HEK293 (cell line): ENCODE measurements around the gene TANGO2.
A peak's percentile ranks its signal among the peaks of the same experiment; 100 is the strongest.

ENCODE experiments used
- FEZF1 ChIP-seq: fragments of 450-650 bp; formaldehyde crosslinking; IDR thresholded peaks from 2 replicates; pipeline ENCODE4 v1.5.1; 2016; ENCODE audit warnings: missing biosample characterization, missing genetic modification characterization
- SP2 ChIP-seq: fragments of 450-650 bp; formaldehyde crosslinking; IDR thresholded peaks from 2 replicates; pipeline ENCODE4 v1.5.1; 2016; ENCODE audit warnings: missing biosample characterization, missing genetic modification characterization
- ZBTB17 ChIP-seq: fragments of 450-650 bp; formaldehyde crosslinking; IDR thresholded peaks from 2 replicates; pipeline ENCODE4 v1.5.1; 2016; ENCODE audit warnings: missing biosample characterization, missing genetic modification characterization
- ZBTB48 ChIP-seq: fragments of 450-650 bp; formaldehyde crosslinking; IDR thresholded peaks from 2 replicates; pipeline ENCODE4 v1.5.1; 2016; ENCODE audit warnings: missing biosample characterization, missing genetic modification characterization
- ZIC2 ChIP-seq: fragments of 450-650 bp; formaldehyde crosslinking; IDR thresholded peaks from 2 replicates; pipeline ENCODE4 v1.5.1; 2016; ENCODE audit warnings: missing biosample characterization, missing genetic modification characterization
- ZNF138 ChIP-seq: fragments of 450-650 bp; formaldehyde crosslinking; IDR thresholded peaks from 2 replicates; pipeline ENCODE4 v1.5.1; 2016; ENCODE audit warnings: missing biosample characterization, missing genetic modification characterization, borderline replicate concordance
- ZNF16 ChIP-seq: fragments of 450-650 bp; formaldehyde crosslinking; IDR thresholded peaks from 2 replicates; pipeline ENCODE4 v1.5.1; 2016; ENCODE audit warnings: low read depth, missing biosample characterization, missing genetic modification characterization
- ZNF202 ChIP-seq: fragments of 450-650 bp; formaldehyde crosslinking; IDR thresholded peaks from 2 replicates; pipeline ENCODE4 v1.5.1; 2016; ENCODE audit warnings: missing biosample characterization, missing genetic modification characterization, borderline replicate concordance
- ZNF223 ChIP-seq: fragments of 450-650 bp; formaldehyde crosslinking; IDR thresholded peaks from 2 replicates; pipeline ENCODE4 v1.5.1; 2016; ENCODE audit warnings: missing biosample characterization, missing genetic modification characterization
- ZNF394 ChIP-seq: fragments of 450-650 bp; formaldehyde crosslinking; IDR thresholded peaks from 2 replicates; pipeline ENCODE4 v1.5.1; 2016; ENCODE audit warnings: missing biosample characterization, missing genetic modification characterization, mild to moderate bottlenecking, moderate library complexity, borderline replicate concordance
- ZNF423 ChIP-seq: fragments of 450-650 bp; formaldehyde crosslinking; IDR thresholded peaks from 2 replicates; pipeline ENCODE4 v1.5.1; 2016; ENCODE audit warnings: missing biosample characterization, missing genetic modification characterization
- ZNF501 ChIP-seq: fragments of 450-650 bp; formaldehyde crosslinking; IDR thresholded peaks from 2 replicates; pipeline ENCODE4 v1.5.1; 2016; ENCODE audit warnings: missing biosample characterization, missing genetic modification characterization
- ZNF521 ChIP-seq: fragments of 450-650 bp; formaldehyde crosslinking; IDR thresholded peaks from 2 replicates; pipeline ENCODE4 v1.5.1; 2017; ENCODE audit warnings: missing biosample characterization, mild to moderate bottlenecking, missing genetic modification characterization
- ZNF529 ChIP-seq: fragments of 450-650 bp; formaldehyde crosslinking; IDR thresholded peaks from 2 replicates; pipeline ENCODE4 v1.5.1; 2017; ENCODE audit warnings: missing genetic modification characterization, missing biosample characterization; ENCODE audit not compliant: insufficient replicate concordance
- ZNF530 ChIP-seq: fragments of 450-650 bp; formaldehyde crosslinking; IDR thresholded peaks from 2 replicates; pipeline ENCODE4 v1.5.1; 2016; ENCODE audit warnings: low read depth, missing biosample characterization, missing genetic modification characterization
- ZNF585B ChIP-seq: fragments of 450-650 bp; formaldehyde crosslinking; IDR thresholded peaks from 2 replicates; pipeline ENCODE4 v1.5.1; 2016; ENCODE audit warnings: missing biosample characterization, missing genetic modification characterization
- ZNF629 ChIP-seq: fragments of 450-650 bp; formaldehyde crosslinking; IDR thresholded peaks from 2 replicates; pipeline ENCODE4 v1.5.1; 2017; ENCODE audit warnings: missing biosample characterization, missing genetic modification characterization
- ZNF654 ChIP-seq: fragments of 450-650 bp; formaldehyde crosslinking; IDR thresholded peaks from 2 replicates; pipeline ENCODE4 v1.5.1; 2016; ENCODE audit warnings: low read depth, missing biosample characterization, missing genetic modification characterization
- ZNF664 ChIP-seq: fragments of 450-650 bp; formaldehyde crosslinking; IDR thresholded peaks from 2 replicates; pipeline ENCODE4 v1.5.1; 2016; ENCODE audit warnings: missing biosample characterization, missing genetic modification characterization
- ZNF777 ChIP-seq: fragments of 450-650 bp; formaldehyde crosslinking; IDR thresholded peaks from 2 replicates; pipeline ENCODE4 v1.5.1; 2017; ENCODE audit warnings: missing biosample characterization, missing genetic modification characterization, borderline replicate concordance
- ZNF792 ChIP-seq: fragments of 450-650 bp; formaldehyde crosslinking; IDR thresholded peaks from 2 replicates; pipeline ENCODE4 v1.5.1; 2016; ENCODE audit warnings: missing biosample characterization, missing genetic modification characterization
- TF ChIP-seq, protein P1 (sequence below): fragments of 450-650 bp; formaldehyde crosslinking; IDR thresholded peaks from 2 replicates; pipeline ENCODE4 v1.5.1; 2016; ENCODE audit warnings: missing biosample characterization, missing genetic modification characterization
- TF ChIP-seq, protein P2 (sequence below): fragments of 450-650 bp; formaldehyde crosslinking; IDR thresholded peaks from 2 replicates; pipeline ENCODE4 v1.5.1; 2016; ENCODE audit warnings: missing biosample characterization, missing genetic modification characterization, borderline replicate concordance
- TF ChIP-seq, protein P3 (sequence below): fragments of 450-650 bp; formaldehyde crosslinking; IDR thresholded peaks from 2 replicates; pipeline ENCODE4 v1.5.1; 2016; ENCODE audit warnings: missing biosample characterization, missing genetic modification characterization
- TF ChIP-seq, protein P4 (sequence below): fragments of 450-650 bp; formaldehyde crosslinking; IDR thresholded peaks from 2 replicates; pipeline ENCODE4 v1.5.1; 2016; ENCODE audit warnings: missing biosample characterization, missing genetic modification characterization
- TF ChIP-seq, protein P5 (sequence below): sonication (generic); formaldehyde crosslinking; IDR thresholded peaks from 2 replicates; pipeline ENCODE4 v1.8.1; 2022; ENCODE audit warnings: mild to moderate bottlenecking, moderate library complexity, missing genetic modification reagents
- TF ChIP-seq, protein P6 (sequence below): fragments of 450-650 bp; IDR thresholded peaks from 2 replicates; pipeline ENCODE4 v1.5.1; 2018; ENCODE audit warnings: missing biosample characterization, mild to moderate bottlenecking, missing genetic modification characterization

Gene TANGO2

DNA sequence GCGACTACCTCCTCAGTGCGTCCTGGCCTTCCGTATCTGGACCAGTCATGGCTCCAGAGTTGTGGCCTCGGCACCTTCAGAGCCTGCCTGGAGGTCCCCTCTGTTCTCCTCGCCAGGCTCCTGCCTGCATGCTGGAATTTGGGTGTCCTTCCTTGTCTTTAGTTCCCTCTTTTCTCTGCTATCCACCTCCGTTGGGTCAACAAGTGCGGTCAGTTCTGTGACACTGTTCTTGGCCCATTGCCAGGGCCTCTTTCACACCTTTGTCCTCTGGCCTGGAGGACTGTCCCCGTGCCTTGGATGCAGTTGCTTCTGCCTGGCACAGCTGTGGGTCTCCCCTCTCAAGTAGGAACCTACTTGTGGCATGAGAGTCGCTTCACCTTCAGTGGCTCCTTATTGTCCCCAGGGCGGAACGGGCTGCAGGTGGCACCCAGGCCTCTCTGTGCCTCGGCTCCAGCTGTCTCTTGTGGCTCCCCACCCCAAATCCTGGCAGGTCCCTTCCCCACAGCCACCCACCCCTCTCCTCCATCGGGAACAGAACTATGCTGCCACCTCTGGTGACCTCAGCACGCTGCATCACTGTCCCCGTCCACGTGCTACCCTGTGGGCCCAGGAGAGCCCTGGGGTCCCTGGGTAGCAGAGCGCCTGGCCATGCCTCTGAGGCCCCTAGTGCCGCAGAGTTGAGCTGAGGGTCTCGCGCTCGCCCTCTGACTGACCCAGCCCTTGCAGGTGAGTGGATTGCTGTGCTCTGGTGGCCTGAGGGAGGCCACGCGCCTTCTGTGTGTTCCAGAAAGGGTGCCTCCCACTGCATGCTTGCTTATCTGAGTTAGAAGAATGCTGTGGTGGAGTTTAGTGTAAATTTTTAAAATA, 63.9 kb downstream of the TANGO2 start (continued):
- TF ChIP-seq ZNF423 (tag by site-specific recombination) (no peak), ZNF138 (tag by site-specific recombination) (no peak), ZIC2 (tag by site-specific recombination) (0 out of 2 replicates have a peak, but pooled peaks have one; percentile 24), ZNF585B (tag by site-specific recombination) (no peak), ZNF223 (tag by site-specific recombination) (no peak), ZNF521 (tag by site-specific recombination) (no peak), ZNF529 (tag by site-specific recombination) (no peak), SP2 (tag by site-specific recombination) (no peak), ZNF629 (no peak), ZNF654 (tag by site-specific recombination) (no peak), ZNF394 (tag by site-specific recombination) (no peak), ZNF202 (tag by site-specific recombination) (no peak), ZNF16 (no peak), ZNF792 (tag by site-specific recombination) (no peak), ZBTB17 (tag by site-specific recombination) (peak; percentile 61), ZNF530 (tag by site-specific recombination) (no peak), ZNF501 (tag by site-specific recombination) (no peak), ZBTB48 (peak; percentile 68; the same call in 1 of the 2 replicates), ZNF664 (tag by site-specific recombination) (no peak), ZNF777 (no peak), FEZF1 (tag by site-specific recombination) (no peak)
- TF ChIP-seq, protein P1, sequence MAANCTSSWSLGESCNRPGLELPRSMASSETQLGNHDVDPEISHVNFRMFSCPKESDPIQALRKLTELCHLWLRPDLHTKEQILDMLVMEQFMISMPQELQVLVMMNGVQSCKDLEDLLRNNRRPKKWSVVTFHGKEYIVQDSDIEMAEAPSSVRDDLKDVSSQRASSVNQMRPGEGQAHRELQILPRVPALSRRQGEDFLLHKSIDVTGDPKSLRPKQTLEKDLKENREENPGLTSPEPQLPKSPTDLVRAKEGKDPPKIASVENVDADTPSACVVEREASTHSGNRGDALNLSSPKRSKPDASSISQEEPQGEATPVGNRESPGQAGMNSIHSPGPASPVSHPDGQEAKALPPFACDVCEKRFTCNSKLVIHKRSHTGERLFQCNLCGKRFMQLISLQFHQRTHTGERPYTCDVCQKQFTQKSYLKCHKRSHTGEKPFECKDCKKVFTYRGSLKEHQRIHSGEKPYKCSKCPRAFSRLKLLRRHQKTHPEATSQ (tag by site-specific recombination), result no peak
- TF ChIP-seq, protein P2, sequence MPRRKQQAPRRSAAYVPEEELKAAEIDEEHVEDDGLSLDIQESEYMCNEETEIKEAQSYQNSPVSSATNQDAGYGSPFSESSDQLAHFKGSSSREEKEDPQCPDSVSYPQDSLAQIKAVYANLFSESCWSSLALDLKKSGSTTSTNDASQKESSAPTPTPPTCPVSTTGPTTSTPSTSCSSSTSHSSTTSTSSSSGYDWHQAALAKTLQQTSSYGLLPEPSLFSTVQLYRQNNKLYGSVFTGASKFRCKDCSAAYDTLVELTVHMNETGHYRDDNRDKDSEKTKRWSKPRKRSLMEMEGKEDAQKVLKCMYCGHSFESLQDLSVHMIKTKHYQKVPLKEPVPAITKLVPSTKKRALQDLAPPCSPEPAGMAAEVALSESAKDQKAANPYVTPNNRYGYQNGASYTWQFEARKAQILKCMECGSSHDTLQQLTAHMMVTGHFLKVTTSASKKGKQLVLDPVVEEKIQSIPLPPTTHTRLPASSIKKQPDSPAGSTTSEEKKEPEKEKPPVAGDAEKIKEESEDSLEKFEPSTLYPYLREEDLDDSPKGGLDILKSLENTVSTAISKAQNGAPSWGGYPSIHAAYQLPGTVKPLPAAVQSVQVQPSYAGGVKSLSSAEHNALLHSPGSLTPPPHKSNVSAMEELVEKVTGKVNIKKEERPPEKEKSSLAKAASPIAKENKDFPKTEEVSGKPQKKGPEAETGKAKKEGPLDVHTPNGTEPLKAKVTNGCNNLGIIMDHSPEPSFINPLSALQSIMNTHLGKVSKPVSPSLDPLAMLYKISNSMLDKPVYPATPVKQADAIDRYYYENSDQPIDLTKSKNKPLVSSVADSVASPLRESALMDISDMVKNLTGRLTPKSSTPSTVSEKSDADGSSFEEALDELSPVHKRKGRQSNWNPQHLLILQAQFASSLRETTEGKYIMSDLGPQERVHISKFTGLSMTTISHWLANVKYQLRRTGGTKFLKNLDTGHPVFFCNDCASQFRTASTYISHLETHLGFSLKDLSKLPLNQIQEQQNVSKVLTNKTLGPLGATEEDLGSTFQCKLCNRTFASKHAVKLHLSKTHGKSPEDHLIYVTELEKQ (tag by site-specific recombination), result no peak
- TF ChIP-seq, protein P3, sequence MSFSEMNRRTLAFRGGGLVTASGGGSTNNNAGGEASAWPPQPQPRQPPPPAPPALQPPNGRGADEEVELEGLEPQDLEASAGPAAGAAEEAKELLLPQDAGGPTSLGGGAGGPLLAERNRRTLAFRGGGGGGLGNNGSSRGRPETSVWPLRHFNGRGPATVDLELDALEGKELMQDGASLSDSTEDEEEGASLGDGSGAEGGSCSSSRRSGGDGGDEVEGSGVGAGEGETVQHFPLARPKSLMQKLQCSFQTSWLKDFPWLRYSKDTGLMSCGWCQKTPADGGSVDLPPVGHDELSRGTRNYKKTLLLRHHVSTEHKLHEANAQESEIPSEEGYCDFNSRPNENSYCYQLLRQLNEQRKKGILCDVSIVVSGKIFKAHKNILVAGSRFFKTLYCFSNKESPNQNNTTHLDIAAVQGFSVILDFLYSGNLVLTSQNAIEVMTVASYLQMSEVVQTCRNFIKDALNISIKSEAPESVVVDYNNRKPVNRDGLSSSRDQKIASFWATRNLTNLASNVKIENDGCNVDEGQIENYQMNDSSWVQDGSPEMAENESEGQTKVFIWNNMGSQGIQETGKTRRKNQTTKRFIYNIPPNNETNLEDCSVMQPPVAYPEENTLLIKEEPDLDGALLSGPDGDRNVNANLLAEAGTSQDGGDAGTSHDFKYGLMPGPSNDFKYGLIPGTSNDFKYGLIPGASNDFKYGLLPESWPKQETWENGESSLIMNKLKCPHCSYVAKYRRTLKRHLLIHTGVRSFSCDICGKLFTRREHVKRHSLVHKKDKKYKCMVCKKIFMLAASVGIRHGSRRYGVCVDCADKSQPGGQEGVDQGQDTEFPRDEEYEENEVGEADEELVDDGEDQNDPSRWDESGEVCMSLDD, result 0 out of 2 replicates have a peak, but pooled peaks have one; percentile 33
- TF ChIP-seq, protein P4, sequence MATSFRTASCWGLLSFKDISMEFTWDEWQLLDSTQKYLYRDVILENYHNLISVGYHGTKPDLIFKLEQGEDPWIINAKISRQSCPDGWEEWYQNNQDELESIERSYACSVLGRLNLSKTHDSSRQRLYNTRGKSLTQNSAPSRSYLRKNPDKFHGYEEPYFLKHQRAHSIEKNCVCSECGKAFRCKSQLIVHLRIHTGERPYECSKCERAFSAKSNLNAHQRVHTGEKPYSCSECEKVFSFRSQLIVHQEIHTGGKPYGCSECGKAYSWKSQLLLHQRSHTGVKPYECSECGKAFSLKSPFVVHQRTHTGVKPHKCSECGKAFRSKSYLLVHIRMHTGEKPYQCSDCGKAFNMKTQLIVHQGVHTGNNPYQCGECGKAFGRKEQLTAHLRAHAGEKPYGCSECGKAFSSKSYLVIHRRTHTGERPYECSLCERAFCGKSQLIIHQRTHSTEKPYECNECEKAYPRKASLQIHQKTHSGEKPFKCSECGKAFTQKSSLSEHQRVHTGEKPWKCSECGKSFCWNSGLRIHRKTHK (tag by site-specific recombination), result no peak
- TF ChIP-seq, protein P5, sequence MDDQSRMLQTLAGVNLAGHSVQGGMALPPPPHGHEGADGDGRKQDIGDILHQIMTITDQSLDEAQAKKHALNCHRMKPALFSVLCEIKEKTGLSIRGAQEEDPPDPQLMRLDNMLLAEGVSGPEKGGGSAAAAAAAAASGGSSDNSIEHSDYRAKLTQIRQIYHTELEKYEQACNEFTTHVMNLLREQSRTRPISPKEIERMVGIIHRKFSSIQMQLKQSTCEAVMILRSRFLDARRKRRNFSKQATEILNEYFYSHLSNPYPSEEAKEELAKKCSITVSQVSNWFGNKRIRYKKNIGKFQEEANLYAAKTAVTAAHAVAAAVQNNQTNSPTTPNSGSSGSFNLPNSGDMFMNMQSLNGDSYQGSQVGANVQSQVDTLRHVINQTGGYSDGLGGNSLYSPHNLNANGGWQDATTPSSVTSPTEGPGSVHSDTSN (CRISPR knock-in tag), result no peak
- TF ChIP-seq, protein P6, sequence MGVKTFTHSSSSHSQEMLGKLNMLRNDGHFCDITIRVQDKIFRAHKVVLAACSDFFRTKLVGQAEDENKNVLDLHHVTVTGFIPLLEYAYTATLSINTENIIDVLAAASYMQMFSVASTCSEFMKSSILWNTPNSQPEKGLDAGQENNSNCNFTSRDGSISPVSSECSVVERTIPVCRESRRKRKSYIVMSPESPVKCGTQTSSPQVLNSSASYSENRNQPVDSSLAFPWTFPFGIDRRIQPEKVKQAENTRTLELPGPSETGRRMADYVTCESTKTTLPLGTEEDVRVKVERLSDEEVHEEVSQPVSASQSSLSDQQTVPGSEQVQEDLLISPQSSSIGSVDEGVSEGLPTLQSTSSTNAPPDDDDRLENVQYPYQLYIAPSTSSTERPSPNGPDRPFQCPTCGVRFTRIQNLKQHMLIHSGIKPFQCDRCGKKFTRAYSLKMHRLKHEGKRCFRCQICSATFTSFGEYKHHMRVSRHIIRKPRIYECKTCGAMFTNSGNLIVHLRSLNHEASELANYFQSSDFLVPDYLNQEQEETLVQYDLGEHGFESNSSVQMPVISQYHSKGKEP (tag by site-specific recombination), result no peak
